ENCODE measurements around the gene KCNJ13.

The KCNJ13 gene

DNA sequence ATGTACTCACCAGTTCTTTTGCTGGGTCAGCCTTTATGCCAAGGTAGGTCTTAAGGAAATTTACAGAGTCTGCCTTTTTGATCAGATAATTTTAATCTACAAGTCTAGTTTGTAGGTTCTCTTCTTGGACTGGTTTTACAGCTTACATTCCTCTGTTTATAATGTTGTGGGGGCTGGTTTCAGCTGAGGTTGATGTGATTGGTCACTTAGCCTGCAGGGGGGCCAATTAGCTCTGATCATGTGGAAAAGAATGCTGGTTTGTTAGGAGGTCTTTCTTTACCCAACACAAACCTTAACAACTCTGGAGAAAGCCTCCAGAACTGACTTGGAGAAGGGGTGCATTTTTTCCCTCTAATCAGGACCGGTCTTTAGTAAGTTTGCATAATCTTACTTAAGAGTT lies at the start of gene KCNJ13:
TSS of gene KCNJ13 (minus strand) at position 131 of the 400 bp plus-strand sequence. CDS start 5,203 bp downstream, outside the sequence.
- TF ChIP-seq CTCF (conservative IDR thresholded peaks at IDR 0.05; ENCODE audit: control insufficient read depth, insufficient read depth, low read depth, low read length), result no peak
- H3K4me3 ChIP-seq (ENCODE audit: control insufficient read depth, low read depth, low read length), result no peak within 1 kb of the TSS
- no peak for DNase-seq (ENCODE audit: low read depth)

DNA sequence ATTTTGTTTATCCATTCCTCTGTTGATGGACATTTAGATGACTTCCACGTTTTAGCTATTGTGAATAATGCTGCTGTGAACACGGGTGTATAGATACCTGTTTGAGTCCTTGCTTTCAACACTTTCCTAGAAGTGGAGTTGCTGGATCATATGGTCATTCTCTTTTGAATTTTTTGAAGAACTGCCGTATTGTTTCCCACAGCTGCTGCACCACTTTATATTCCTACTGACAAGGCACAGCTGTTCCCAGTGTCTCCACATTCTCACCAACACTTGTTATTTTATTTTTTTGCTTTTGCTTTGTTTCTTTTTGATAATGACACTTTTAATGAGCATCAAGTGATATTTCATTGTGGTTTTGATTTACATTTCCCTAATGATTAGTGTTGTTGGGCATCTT lies 41.4 kb upstream of the KCNJ13 start:
- no peak overlapping the region for H3K4me3 ChIP-seq (ENCODE audit: control insufficient read depth, low read depth, low read length)
- DNase-seq (ENCODE audit: low read depth), result no peak
- no peak for TF ChIP-seq CTCF (conservative IDR thresholded peaks at IDR 0.05; ENCODE audit: control insufficient read depth, insufficient read depth, low read depth, low read length)

GRCh38 chr2:232816657-232817056 lies 40.3 kb upstream of the KCNJ13 start:
- no peak overlapping the region for H3K4me3 ChIP-seq (ENCODE audit: control insufficient read depth, low read depth, low read length)
- TF ChIP-seq CTCF (conservative IDR thresholded peaks at IDR 0.05; ENCODE audit: control insufficient read depth, insufficient read depth, low read depth, low read length), result no peak
- DNase-seq (ENCODE audit: low read depth), result no peak

DNA sequence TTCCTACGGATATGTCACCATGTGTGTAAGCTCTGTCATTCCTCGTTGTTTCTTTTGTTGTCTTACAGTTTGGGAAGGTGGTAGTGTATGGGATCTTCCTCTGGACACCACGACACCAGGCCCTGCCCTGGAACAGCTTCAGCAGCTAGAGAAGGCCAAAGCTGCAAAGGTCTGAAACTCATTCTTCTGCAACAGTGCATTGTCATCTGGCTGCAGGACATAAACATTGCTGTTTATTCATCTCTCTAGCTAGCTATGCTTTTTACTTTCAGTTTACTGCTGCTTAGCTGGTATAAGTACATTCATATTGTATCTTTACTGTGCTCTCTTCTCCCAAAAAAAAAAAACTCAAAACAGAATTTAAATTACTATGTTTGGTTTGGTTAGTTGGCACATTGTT lies 39.2 kb upstream of the KCNJ13 start:
- no peak overlapping the region for H3K4me3 ChIP-seq (ENCODE audit: control insufficient read depth, low read depth, low read length)
- no peak for DNase-seq (ENCODE audit: low read depth)

GRCh38 chr2:232810444-232810843 lies 34.1 kb upstream of the KCNJ13 start:
- no peak for DNase-seq (ENCODE audit: low read depth)
- TF ChIP-seq CTCF (conservative IDR thresholded peaks at IDR 0.05; ENCODE audit: control insufficient read depth, insufficient read depth, low read depth, low read length), result no peak
- H3K4me3 ChIP-seq (ENCODE audit: control insufficient read depth, low read depth, low read length), result no peak overlapping the region

More for the DNA sequence above, 39.2 kb upstream of the KCNJ13 start:
- no peak for TF ChIP-seq CTCF (conservative IDR thresholded peaks at IDR 0.05; ENCODE audit: control insufficient read depth, insufficient read depth, low read depth, low read length)

- no peak for TF ChIP-seq CTCF (conservative IDR thresholded peaks at IDR 0.05; ENCODE audit: control insufficient read depth, insufficient read depth, low read depth, low read length)
- no peak for DNase-seq (ENCODE audit: low read depth)
- no peak overlapping the region for H3K4me3 ChIP-seq (ENCODE audit: control insufficient read depth, low read depth, low read length)
Measured at GRCh38 chr2:232809349-232810124, 33.2 kb upstream of the KCNJ13 start.
